SU-DHL-6 (cell line): ENCODE measurements around the gene SLC11A2.

Source experiments
- EZH2phosphoT487 ChIP-seq: fragments of 200-600 bp; sonication (generic), shearing (Covaris generic); conservative IDR thresholded peaks from 2 replicates; pipeline ENCODE4 v1.6.1; 2018; ENCODE audit warnings: mild to moderate bottlenecking, antibody characterized with exemption, low read length, moderate library complexity, mixed read lengths
- TF ChIP-seq, protein P1 (sequence below): fragments of 200-600 bp; sonication (generic); IDR thresholded peaks from one replicate; pipeline ENCODE4 v1.5.1; 2017; ENCODE audit warnings: antibody characterized with exemption, mild to moderate bottlenecking, low read length, moderate library complexity; ENCODE audit not compliant: insufficient read depth, poor library complexity, severe bottlenecking

DNA sequence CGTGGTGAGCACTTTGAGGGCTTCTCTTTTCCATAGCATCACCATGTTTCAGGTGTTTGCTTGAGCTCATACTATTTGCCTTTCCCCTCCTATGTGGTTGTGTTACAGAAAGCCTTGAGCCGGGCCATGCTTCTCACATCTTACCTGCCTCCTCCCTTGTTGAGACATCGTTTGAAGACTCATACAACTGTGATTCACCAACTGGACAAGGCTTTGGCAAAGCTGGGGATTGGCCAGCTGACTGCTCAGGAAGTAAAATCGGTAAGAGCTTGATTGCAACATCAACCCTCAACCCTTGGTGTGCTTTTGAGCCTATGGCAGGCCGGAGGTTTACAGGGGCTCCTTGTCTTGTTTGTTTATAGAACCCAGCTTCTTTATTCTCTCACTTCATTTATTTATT is 30.1 kb upstream of the SLC11A2 start:
- TF ChIP-seq, protein P1, sequence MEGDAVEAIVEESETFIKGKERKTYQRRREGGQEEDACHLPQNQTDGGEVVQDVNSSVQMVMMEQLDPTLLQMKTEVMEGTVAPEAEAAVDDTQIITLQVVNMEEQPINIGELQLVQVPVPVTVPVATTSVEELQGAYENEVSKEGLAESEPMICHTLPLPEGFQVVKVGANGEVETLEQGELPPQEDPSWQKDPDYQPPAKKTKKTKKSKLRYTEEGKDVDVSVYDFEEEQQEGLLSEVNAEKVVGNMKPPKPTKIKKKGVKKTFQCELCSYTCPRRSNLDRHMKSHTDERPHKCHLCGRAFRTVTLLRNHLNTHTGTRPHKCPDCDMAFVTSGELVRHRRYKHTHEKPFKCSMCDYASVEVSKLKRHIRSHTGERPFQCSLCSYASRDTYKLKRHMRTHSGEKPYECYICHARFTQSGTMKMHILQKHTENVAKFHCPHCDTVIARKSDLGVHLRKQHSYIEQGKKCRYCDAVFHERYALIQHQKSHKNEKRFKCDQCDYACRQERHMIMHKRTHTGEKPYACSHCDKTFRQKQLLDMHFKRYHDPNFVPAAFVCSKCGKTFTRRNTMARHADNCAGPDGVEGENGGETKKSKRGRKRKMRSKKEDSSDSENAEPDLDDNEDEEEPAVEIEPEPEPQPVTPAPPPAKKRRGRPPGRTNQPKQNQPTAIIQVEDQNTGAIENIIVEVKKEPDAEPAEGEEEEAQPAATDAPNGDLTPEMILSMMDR: no peak
- no peak for TF ChIP-seq EZH2phosphoT487
